ENCODE data around the gene HLA-DMB. TPM values are rescaled to one million over a fixed set of nuclear protein-coding genes. Genes with fewer than 3 reads are reported as not detected.

The HLA-DMB gene
- total and polyA plus RNA-seq, 10 of the 15 experiments (the other 5 are each of a cell fraction or from before 2014, with no cell fraction given): 114 to 173 (median 150) TPM

DNA sequence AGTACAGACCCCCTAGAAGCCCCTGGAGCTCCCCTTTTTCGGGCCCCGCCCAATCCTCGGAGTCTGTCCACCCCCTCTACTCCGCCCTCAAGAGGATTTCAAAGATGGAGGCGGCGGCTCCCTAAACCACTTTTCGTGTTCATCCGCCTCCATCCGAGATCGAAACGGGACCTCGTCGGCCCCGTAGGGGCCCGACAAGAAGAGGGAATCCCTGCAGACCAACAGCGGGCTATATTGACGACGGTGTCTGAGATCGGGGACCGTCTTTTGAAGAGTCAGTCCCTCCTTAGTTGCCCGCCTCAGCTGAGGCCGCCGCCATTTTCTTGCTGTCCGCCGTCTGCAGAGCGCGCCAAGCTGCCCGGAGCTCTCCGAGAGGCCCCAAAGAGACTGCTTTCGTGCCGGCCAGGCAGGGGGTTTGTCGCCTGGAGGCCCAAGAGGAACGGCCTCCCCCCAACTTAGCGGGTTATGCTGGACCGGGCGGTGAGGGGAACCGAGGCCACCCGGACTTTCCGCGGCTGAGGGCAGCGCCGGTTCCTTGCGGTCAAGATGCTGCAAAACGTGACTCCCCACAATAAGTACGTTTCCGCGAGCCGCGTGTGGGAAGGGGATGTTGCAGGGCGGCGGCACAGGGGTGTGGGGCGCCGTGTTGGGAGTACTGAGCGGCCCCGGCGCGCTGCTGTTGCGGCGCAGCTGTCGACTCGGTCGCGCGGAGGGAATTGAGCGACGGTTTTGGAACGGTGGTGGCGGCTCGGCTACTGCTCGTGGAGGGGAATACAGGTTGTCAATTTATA lies 31.7 kb upstream of the HLA-DMB start (continued):
- TF ChIP-seq TAF1 (IDR thresholded peaks at IDR 0.05; ENCODE audit: borderline replicate concordance, low read depth, low read length) (0 out of 2 replicates have a peak, but pooled peaks have one; percentile 36), KAT2A (conservative IDR thresholded peaks at IDR 0.05; ENCODE audit: control insufficient read depth, low read depth, low read length) (no peak), CREB1 (IDR thresholded peaks at IDR 0.05; ENCODE audit: low read depth) (no peak), NFYA (IDR thresholded peaks at IDR 0.05; ENCODE audit: borderline replicate concordance, low read depth, low read length) (no peak), CBX5 (IDR thresholded peaks at IDR 0.05; ENCODE audit: low read depth) (no peak), POU2F2 (IDR thresholded peaks at IDR 0.05; ENCODE audit: borderline replicate concordance, low read depth, low read length) (no peak), CEBPB (IDR thresholded peaks at IDR 0.05; ENCODE audit: borderline replicate concordance in 1 of 2, low read depth in 2 of 2, low read length in 2 of 2) (no peak), ASH2L (IDR thresholded peaks at IDR 0.05; ENCODE audit: borderline replicate concordance, low read depth) (peak; percentile 97), RELA (IDR thresholded peaks at IDR 0.05; ENCODE audit: borderline replicate concordance, partially characterized antibody) (no peak), MYC (IDR thresholded peaks at IDR 0.05; ENCODE audit: insufficient read depth, insufficient read length, insufficient replicate concordance, low read length, severe bottlenecking) (no peak), CHD1 (IDR thresholded peaks at IDR 0.05; ENCODE audit: low read depth, low read length) (no peak; the same call in none of the 2 replicates), TBL1XR1 (IDR thresholded peaks at IDR 0.05; ENCODE audit: low read depth, low read length) (0 out of 2 replicates have a peak, but pooled peaks have one; percentile 1), EED (IDR thresholded peaks at IDR 0.05; ENCODE audit: low read depth) (no peak), JUNB (IDR thresholded peaks at IDR 0.05) (no peak), SP1 (IDR thresholded peaks at IDR 0.05; ENCODE audit: low read depth, low read length) (no peak), ATF7 (IDR thresholded peaks at IDR 0.05; ENCODE audit: low read depth) (no peak), EP300 (IDR thresholded peaks at IDR 0.05; ENCODE audit: borderline replicate concordance in 1 of 2, control insufficient read depth in 1 of 2, low read depth in 2 of 2, low read length in 2 of 2) (no peak), ESRRA (IDR thresholded peaks at IDR 0.05; ENCODE audit: low read length) (no peak; the same call in 1 of the 2 replicates)
- TF ChIP-seq, protein P1, sequence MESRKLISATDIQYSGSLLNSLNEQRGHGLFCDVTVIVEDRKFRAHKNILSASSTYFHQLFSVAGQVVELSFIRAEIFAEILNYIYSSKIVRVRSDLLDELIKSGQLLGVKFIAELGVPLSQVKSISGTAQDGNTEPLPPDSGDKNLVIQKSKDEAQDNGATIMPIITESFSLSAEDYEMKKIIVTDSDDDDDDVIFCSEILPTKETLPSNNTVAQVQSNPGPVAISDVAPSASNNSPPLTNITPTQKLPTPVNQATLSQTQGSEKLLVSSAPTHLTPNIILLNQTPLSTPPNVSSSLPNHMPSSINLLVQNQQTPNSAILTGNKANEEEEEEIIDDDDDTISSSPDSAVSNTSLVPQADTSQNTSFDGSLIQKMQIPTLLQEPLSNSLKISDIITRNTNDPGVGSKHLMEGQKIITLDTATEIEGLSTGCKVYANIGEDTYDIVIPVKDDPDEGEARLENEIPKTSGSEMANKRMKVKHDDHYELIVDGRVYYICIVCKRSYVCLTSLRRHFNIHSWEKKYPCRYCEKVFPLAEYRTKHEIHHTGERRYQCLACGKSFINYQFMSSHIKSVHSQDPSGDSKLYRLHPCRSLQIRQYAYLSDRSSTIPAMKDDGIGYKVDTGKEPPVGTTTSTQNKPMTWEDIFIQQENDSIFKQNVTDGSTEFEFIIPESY (IDR thresholded peaks at IDR 0.05): no peak; the same call in 1 of the 2 replicates
- TF ChIP-seq, protein P2, sequence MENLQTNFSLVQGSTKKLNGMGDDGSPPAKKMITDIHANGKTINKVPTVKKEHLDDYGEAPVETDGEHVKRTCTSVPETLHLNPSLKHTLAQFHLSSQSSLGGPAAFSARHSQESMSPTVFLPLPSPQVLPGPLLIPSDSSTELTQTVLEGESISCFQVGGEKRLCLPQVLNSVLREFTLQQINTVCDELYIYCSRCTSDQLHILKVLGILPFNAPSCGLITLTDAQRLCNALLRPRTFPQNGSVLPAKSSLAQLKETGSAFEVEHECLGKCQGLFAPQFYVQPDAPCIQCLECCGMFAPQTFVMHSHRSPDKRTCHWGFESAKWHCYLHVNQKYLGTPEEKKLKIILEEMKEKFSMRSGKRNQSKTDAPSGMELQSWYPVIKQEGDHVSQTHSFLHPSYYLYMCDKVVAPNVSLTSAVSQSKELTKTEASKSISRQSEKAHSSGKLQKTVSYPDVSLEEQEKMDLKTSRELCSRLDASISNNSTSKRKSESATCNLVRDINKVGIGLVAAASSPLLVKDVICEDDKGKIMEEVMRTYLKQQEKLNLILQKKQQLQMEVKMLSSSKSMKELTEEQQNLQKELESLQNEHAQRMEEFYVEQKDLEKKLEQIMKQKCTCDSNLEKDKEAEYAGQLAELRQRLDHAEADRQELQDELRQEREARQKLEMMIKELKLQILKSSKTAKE (IDR thresholded peaks at IDR 0.05; ENCODE audit: low read depth, poor library complexity, severe bottlenecking): no peak
- TF ChIP-seq, protein P3, sequence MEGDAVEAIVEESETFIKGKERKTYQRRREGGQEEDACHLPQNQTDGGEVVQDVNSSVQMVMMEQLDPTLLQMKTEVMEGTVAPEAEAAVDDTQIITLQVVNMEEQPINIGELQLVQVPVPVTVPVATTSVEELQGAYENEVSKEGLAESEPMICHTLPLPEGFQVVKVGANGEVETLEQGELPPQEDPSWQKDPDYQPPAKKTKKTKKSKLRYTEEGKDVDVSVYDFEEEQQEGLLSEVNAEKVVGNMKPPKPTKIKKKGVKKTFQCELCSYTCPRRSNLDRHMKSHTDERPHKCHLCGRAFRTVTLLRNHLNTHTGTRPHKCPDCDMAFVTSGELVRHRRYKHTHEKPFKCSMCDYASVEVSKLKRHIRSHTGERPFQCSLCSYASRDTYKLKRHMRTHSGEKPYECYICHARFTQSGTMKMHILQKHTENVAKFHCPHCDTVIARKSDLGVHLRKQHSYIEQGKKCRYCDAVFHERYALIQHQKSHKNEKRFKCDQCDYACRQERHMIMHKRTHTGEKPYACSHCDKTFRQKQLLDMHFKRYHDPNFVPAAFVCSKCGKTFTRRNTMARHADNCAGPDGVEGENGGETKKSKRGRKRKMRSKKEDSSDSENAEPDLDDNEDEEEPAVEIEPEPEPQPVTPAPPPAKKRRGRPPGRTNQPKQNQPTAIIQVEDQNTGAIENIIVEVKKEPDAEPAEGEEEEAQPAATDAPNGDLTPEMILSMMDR (IDR thresholded peaks at IDR 0.05 in 2 of 3, conservative IDR thresholded peaks at IDR 0.05 in 1 of 3; ENCODE audit: control insufficient read depth in 2 of 3, extremely low read depth in 1 of 3, insufficient read depth in 1 of 3, low read depth in 3 of 3, low read length in 3 of 3): no peak
- TF ChIP-seq, protein P4, sequence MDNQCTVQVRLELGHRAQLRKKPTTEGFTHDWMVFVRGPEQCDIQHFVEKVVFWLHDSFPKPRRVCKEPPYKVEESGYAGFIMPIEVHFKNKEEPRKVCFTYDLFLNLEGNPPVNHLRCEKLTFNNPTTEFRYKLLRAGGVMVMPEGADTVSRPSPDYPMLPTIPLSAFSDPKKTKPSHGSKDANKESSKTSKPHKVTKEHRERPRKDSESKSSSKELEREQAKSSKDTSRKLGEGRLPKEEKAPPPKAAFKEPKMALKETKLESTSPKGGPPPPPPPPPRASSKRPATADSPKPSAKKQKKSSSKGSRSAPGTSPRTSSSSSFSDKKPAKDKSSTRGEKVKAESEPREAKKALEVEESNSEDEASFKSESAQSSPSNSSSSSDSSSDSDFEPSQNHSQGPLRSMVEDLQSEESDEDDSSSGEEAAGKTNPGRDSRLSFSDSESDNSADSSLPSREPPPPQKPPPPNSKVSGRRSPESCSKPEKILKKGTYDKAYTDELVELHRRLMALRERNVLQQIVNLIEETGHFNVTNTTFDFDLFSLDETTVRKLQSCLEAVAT (IDR thresholded peaks at IDR 0.05): peak; percentile 88

Measured in GM12878 (cell line).